ENCODE measurements around the gene SLC35A4.

SLC35A4 gene

DNA sequence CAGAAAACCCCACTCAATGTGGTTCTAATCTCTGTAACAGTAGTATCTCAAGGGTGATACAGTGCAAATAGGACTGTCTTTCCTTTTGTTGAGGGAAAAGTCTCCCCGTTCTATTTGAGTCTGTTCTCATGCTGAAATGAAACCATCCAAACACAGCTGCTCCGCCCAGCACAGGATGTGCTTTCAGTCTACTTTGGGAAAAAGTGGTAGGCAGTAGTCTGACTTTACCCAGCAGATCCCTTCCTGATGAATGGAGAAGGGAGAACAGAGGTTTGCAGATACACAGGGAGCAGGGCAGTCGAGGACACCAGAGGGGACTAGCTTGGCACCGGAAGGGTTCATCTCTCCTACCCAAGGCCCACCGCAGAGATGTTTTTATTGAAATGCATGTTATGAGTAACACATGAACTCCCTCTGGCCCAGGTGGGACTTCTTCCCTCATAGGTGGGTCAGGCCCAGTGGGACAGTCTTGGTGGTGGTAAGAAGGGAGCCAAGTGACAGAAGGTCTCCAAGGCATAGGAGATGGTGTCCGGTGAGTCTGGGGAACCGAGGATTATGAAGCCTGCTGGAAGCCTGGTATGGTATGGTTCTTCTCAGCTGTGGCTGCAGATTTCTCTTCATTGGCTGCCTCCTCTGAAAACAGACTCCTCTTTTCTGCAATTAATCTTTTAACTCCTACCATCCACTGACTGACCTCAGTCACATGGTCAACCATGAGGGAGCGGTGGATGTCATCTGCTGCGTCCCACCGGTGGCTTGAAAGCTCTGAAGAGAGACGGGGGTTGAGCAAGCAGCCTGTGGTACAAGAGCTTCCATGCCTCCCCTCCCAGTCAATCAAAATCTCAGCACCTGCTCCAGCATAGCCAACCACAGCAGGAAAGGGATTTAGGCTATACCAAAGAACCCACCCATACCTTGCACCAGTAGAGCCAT lies 14.2 kb upstream of the SLC35A4 start:
- H3K4me1 ChIP-seq (ENCODE audit: control insufficient read depth, insufficient read depth, low read length): peaks cover 36% of the 10 kb centered on the region
- no peaks in the 10 kb centered on the region for H3K27me3 ChIP-seq (ENCODE audit: control insufficient read depth, insufficient read depth, low read length)
- H3K36me3 ChIP-seq (ENCODE audit: control insufficient read depth, insufficient read depth, low read length): peaks cover 20% of the 10 kb centered on the region
- H3K4me3 ChIP-seq (ENCODE audit: low read length): no peak overlapping the region
- no peak overlapping the region for H3K9ac ChIP-seq (ENCODE audit: low read length)
- H3K27ac ChIP-seq (ENCODE audit: low read depth, low read length): peak overlapping the region; percentile 93

DNA sequence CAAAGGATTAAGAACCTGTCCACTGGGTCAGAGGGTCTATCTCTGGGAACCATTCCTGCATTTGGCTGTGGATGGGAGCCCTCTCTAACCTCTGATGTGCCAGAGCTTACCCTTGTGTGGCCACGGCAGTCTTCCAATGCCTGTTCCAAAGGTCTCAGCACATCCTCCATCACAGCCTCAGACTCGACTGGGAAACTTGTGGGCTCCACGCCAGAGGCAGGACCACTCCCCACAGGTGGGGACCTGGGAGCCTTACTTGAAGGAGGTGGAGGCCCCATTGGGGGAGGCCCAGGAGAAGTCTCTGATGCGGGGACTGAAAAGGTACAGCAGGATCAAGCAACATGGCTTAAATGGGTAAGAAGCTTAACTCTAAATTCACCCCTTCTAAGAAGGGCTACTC lies 12.8 kb upstream of the SLC35A4 start:
- no peak overlapping the region for H3K27ac ChIP-seq (ENCODE audit: low read depth, low read length)
- no peaks in the 10 kb centered on the region for H3K27me3 ChIP-seq (ENCODE audit: control insufficient read depth, insufficient read depth, low read length)
- no peak overlapping the region for H3K9ac ChIP-seq (ENCODE audit: low read length)
- H3K4me1 ChIP-seq (ENCODE audit: control insufficient read depth, insufficient read depth, low read length): peaks cover 38% of the 10 kb centered on the region
- H3K4me3 ChIP-seq (ENCODE audit: low read length): no peak overlapping the region
- peaks cover 20% of the 10 kb centered on the region for H3K36me3 ChIP-seq (ENCODE audit: control insufficient read depth, insufficient read depth, low read length)

DNA sequence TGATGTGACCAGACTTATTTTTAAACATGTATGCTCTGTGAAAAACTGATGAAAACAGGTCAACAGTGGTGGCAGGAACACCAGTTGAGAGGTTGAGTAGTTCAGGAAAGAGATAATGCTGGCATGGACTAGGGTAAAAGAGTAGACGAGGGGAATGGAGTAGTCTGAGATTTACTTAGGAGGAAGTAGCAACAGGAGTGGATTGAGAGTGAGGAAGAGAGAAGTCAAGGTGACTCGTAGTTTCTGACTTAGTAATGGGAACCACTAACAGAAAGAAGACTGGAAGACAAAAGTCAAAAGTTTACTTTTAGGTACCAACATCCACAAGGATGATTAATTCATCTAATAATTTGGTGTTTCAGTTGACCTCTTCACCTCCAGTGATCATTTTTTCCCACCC lies 11.0 kb upstream of the SLC35A4 start:
- H3K9ac ChIP-seq (ENCODE audit: low read length): no peak overlapping the region
- peaks cover 20% of the 10 kb centered on the region for H3K36me3 ChIP-seq (ENCODE audit: control insufficient read depth, insufficient read depth, low read length)
- H3K27me3 ChIP-seq (ENCODE audit: control insufficient read depth, insufficient read depth, low read length): no peaks in the 10 kb centered on the region
- peaks cover 30% of the 10 kb centered on the region for H3K4me1 ChIP-seq (ENCODE audit: control insufficient read depth, insufficient read depth, low read length)
- H3K4me3 ChIP-seq (ENCODE audit: low read length): no peak overlapping the region
- H3K27ac ChIP-seq (ENCODE audit: low read depth, low read length): no peak overlapping the region

DNA sequence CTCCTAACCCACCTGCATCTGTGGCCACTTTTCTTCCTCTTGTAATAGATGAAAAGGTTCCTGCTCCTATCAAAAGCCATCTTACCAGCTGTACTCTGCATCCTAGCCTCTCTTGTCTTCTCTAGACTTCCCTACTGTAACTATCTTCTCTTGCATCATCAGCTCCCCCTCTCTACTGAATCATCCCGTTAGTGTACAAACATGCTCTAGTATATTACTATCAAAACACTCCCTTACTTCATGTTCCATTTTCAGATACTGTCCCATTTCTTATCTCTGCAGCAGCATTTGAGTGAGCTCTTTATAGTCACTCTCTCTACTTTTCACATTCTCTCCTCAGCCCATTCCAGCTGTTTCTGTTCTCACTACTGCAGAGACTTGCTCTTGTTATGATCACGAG lies 10.2 kb upstream of the SLC35A4 start:
- Histone ChIP-seq H3K27me3 (ENCODE audit: control insufficient read depth, insufficient read depth, low read length) (no peaks in the 10 kb centered on the region), H3K9ac (ENCODE audit: low read length) (no peak overlapping the region), H3K4me1 (ENCODE audit: control insufficient read depth, insufficient read depth, low read length) (peaks cover 22% of the 10 kb centered on the region), H3K27ac (ENCODE audit: low read depth, low read length) (no peak overlapping the region), H3K36me3 (ENCODE audit: control insufficient read depth, insufficient read depth, low read length) (peaks cover 24% of the 10 kb centered on the region), H3K4me3 (ENCODE audit: low read length) (no peak overlapping the region)

DNA sequence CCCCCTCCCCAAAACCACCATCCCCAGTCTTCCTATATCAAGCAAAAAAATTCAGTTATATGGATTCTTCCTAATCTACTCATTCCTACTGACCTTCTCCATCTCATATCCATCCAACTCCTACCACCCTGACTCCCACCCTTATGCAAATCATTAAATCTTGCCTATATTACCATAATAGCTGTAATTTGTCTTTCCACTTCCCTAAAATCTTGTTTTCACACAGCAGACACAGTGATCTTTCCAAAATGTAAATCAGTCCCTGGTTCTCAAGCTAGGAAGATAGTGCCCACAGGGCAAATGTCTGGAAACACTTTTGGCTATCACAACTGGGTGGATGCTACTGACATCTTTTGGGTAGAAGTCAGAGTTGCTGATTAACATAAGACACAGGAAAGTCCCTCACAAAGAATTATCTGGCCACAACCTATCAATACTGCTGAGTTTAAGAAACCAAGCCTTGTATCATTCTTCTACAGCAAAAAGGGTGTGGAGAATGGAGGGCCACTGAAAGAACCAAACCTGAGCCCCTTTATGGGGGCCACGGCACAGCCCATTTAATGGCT lies 8.8 kb upstream of the SLC35A4 start:
- H3K36me3 ChIP-seq (ENCODE audit: control insufficient read depth, insufficient read depth, low read length): peaks cover 15% of the 10 kb centered on the region
- peaks cover 11% of the 10 kb centered on the region for H3K4me1 ChIP-seq (ENCODE audit: control insufficient read depth, insufficient read depth, low read length)
- H3K9ac ChIP-seq (ENCODE audit: low read length): no peak overlapping the region
- no peaks in the 10 kb centered on the region for H3K27me3 ChIP-seq (ENCODE audit: control insufficient read depth, insufficient read depth, low read length)
- H3K4me3 ChIP-seq (ENCODE audit: low read length): peak overlapping the region; percentile 88
- no peak overlapping the region for H3K27ac ChIP-seq (ENCODE audit: low read depth, low read length)

DNA sequence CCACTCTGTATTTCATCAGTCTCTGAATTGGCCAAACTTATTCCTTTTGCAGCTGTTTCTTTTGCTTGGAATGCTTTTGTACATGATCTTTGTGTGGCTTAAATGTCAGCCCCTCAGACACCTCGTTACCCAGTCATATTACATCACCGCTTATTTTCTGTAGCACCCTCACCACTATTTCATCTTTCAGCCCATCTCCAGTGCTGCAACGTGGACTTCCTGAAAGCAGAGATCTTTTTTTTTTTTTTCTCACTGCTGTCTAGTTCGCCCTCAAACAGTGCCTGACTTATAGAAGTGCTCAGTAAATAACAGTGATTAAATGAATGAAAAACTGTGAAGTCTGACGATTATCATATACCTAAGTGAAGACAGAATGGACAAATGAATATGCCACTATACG lies 8.2 kb upstream of the SLC35A4 start:
- Histone ChIP-seq H3K36me3 (ENCODE audit: control insufficient read depth, insufficient read depth, low read length) (peaks cover 12% of the 10 kb centered on the region), H3K27ac (ENCODE audit: low read depth, low read length) (no peak overlapping the region), H3K4me3 (ENCODE audit: low read length) (peak overlapping the region; percentile 88), H3K9ac (ENCODE audit: low read length) (peak overlapping the region; percentile 73), H3K4me1 (ENCODE audit: control insufficient read depth, insufficient read depth, low read length) (peaks cover 11% of the 10 kb centered on the region), H3K27me3 (ENCODE audit: control insufficient read depth, insufficient read depth, low read length) (no peaks in the 10 kb centered on the region)

DNA sequence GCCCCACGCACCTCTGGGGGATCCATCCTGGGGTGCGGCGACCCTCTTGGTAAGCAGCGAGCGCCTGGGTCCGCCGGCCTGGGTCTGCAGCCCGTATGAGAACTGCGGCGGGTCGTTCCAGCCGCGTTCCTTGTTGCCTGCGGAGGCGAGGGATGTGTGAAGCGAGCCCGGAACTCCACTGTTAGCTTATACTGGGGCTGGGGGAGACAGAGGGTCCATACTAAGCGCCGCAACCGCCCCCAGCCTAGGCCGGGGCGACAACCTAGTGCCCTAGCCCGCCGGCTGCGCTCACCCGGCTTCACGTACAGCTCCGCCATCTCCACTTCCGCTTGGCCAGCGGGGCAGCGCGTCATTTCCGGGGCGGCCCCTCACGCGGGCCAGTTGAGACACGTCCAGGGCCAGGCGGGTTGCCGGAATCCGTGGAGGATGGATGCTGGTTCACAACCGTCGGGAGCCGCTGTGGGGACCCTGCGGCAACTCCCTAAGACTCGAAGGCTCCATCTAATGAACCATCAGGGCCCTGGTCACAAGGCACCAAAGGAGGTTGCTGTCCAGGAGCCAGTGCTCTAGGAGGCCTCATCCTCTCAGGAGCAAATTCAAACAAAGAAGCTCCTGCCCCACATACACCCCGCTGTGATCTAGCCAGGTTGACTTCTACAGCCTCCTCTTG lies 7.4 kb upstream of the SLC35A4 start, which contains the start of gene SRA1:
Gene SRA1, minus strand, starts transcription at position 338 of the 670 bp plus-strand sequence. Its CDS starts 21 bp downstream, at position 317.
- Histone ChIP-seq H3K36me3 (ENCODE audit: control insufficient read depth, insufficient read depth, low read length) (peaks cover 6% of the 10 kb centered on the region), H3K4me3 (ENCODE audit: low read length) (peak within 1 kb of the TSS; percentile 88), H3K27me3 (ENCODE audit: control insufficient read depth, insufficient read depth, low read length) (no peaks in the 10 kb centered on the region), H3K9ac (ENCODE audit: low read length) (peak within 1 kb of the TSS; percentile 73), H3K4me1 (ENCODE audit: control insufficient read depth, insufficient read depth, low read length) (peaks cover 11% of the 10 kb centered on the region), H3K27ac (ENCODE audit: low read depth, low read length) (peak within 1 kb of the TSS; percentile 87)

DNA sequence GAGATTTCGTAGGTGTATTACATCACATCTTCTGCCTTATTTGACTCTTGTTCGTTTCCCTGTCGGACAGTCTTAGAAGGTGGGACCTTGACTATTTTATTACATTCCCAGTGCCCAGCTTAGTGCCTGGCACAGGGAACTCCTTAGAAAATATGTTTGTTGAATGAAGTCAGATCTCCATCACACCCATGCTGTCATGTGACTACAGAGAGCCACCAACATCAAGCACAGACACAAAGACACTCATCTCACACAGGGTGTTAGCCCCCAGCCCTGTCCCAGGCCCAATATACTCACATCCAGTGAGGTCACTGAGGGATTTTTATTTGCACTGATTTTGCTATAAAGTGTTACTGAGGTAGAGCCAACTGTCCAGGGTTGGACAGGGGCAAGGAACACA lies 6.7 kb upstream of the SLC35A4 start:
- H3K27ac ChIP-seq (ENCODE audit: low read depth, low read length): peak overlapping the region; percentile 87
- H3K4me3 ChIP-seq (ENCODE audit: low read length): peak overlapping the region; percentile 88
- H3K4me1 ChIP-seq (ENCODE audit: control insufficient read depth, insufficient read depth, low read length): peaks cover 11% of the 10 kb centered on the region

DNA sequence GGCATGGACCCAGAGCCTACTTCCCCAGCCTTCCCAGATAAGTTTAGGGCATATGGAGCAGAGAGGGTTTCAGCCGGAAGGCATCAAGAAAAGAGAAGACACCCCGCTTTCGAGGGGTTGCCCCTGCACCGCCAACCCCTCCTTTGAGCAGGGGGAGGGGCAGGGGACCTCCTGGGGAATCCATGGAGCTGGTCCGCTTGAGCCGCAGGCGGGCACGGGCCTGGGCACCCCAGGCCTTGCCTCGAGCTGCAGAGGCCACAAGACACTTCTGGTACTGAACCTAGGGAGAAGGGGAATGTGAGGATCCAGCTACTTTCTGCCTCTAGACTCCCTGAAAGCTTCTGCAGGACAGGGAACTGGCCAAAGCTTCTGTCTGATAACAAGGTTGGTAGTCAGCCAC lies 6.1 kb upstream of the SLC35A4 start:
- H3K36me3 ChIP-seq (ENCODE audit: control insufficient read depth, insufficient read depth, low read length): peaks cover 6% of the 10 kb centered on the region
- no peak overlapping the region for H3K9ac ChIP-seq (ENCODE audit: low read length)
- H3K4me1 ChIP-seq (ENCODE audit: control insufficient read depth, insufficient read depth, low read length): peaks cover 16% of the 10 kb centered on the region
- H3K27ac ChIP-seq (ENCODE audit: low read depth, low read length): no peak overlapping the region
- no peak overlapping the region for H3K4me3 ChIP-seq (ENCODE audit: low read length)
- H3K27me3 ChIP-seq (ENCODE audit: control insufficient read depth, insufficient read depth, low read length): no peaks in the 10 kb centered on the region

More for the DNA sequence above, 6.7 kb upstream of the SLC35A4 start:
- Histone ChIP-seq H3K27me3 (ENCODE audit: control insufficient read depth, insufficient read depth, low read length) (no peaks in the 10 kb centered on the region), H3K9ac (ENCODE audit: low read length) (no peak overlapping the region), H3K36me3 (ENCODE audit: control insufficient read depth, insufficient read depth, low read length) (peaks cover 6% of the 10 kb centered on the region)

DNA sequence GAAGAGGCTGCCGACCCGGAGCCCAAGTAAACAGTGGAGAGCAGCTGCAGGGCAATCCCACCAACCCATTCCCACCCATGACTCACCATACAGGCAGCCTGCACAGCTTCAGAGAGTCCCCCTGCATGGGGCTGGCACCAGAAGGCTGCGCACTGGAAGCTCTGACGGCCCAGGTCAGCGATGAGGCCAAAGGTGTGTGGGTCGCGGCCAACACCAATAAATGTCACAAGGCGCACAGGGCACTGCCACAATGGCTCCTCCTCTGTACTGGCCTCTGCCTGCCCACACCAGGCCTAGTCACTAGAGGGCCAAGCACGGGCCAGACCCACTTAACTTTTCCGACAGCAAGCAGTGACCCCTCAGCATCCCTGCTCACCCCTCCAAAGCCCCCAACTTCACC lies 4.4 kb upstream of the SLC35A4 start:
- Histone ChIP-seq H3K4me1 (ENCODE audit: control insufficient read depth, insufficient read depth, low read length) (peaks cover 21% of the 10 kb centered on the region), H3K36me3 (ENCODE audit: control insufficient read depth, insufficient read depth, low read length) (peaks cover 6% of the 10 kb centered on the region), H3K27ac (ENCODE audit: low read depth, low read length) (no peak overlapping the region), H3K9ac (ENCODE audit: low read length) (no peak overlapping the region), H3K27me3 (ENCODE audit: control insufficient read depth, insufficient read depth, low read length) (no peaks in the 10 kb centered on the region), H3K4me3 (ENCODE audit: low read length) (no peak overlapping the region)

DNA sequence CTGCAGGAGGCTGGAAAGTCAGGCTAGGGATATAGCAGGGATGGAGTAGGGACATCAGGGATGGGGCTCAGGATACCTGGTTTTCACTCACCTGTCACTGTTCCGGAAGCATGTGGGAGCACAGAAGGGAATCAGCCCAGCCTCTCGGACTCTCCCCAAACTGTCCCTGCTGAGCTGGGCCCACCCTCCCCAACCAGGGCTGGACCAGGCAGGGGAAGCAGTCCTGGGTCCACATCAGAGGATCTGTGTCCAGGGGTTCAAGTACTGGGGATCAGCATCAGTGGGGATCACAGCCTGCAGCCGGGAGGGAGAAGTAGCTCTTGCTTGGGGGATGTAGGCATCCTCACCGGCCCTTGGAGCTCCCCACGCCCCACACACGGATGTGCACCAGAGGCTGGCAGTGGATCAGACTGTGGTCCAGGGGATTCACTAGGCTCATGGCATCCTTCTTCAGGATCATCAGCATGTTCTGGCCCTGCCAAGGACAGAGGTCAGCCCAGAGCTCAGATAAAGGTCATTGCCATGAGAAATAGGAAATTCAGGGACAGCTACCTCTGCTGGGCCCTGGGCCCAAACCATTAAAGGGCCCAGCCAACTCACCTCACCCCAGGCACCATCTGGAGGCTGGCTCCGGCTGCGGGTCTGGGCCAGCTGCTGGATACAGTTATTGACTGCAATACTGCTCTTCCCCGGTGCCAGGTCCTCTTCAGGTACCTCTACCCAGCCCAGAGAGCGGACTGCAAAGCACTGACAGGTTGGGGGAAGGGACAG lies 2.7 kb upstream of the SLC35A4 start:
- Histone ChIP-seq H3K4me1 (ENCODE audit: control insufficient read depth, insufficient read depth, low read length) (peaks cover 24% of the 10 kb centered on the region), H3K27ac (ENCODE audit: low read depth, low read length) (no peak overlapping the region), H3K27me3 (ENCODE audit: control insufficient read depth, insufficient read depth, low read length) (no peaks in the 10 kb centered on the region)

DNA sequence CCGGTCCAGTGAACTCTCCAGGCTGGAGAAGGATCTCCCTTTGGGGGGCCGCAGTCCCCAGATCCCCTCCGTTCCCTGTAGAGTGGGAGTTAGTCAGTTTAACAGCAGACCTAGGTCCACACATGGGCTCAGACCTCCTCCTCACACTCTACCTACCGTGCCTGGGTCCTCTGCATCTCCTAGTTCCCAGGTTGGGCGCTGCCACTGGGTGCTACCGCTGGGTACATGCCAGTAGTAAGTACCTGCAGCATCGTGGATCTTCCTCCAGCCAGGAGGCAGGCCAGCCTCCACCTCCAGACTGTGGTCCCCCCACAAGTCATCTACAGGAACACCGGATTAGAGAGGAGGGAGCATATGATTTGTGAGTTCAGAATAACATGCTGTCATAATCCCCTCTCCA lies 1.0 kb upstream of the SLC35A4 start:
- H3K4me3 ChIP-seq (ENCODE audit: low read length): peak overlapping the region; percentile 83
- H3K9ac ChIP-seq (ENCODE audit: low read length): peak overlapping the region; percentile 75
- H3K27ac ChIP-seq (ENCODE audit: low read depth, low read length): peak overlapping the region; percentile 93
- H3K27me3 ChIP-seq (ENCODE audit: control insufficient read depth, insufficient read depth, low read length): no peaks in the 10 kb centered on the region
- H3K36me3 ChIP-seq (ENCODE audit: control insufficient read depth, insufficient read depth, low read length): peaks cover 13% of the 10 kb centered on the region
- H3K4me1 ChIP-seq (ENCODE audit: control insufficient read depth, insufficient read depth, low read length): peaks cover 19% of the 10 kb centered on the region

More for the DNA sequence above, 2.7 kb upstream of the SLC35A4 start:
- no peak overlapping the region for H3K9ac ChIP-seq (ENCODE audit: low read length)
- no peak overlapping the region for H3K4me3 ChIP-seq (ENCODE audit: low read length)
- peaks cover 10% of the 10 kb centered on the region for H3K36me3 ChIP-seq (ENCODE audit: control insufficient read depth, insufficient read depth, low read length)
